DND-41 (cell line): ENCODE results near the gene PEX14.

Experiments used
- CTCF ChIP-seq: IDR thresholded peaks from 2 replicates; pipeline ENCODE4 v1.5.1; 2012; ENCODE audit warnings: borderline replicate concordance, low read length, moderate library complexity, mild to moderate bottlenecking; ENCODE audit not compliant: poor library complexity, severe bottlenecking; ENCODE audit errors: extremely low read depth
- EZH2 ChIP-seq: IDR thresholded peaks from 3 replicates; pipeline ENCODE4 v1.6.1; 2012; ENCODE audit warnings: borderline replicate concordance, low read depth, mild to moderate bottlenecking, moderate library complexity, low read length, inconsistent platforms; ENCODE audit not compliant: severe bottlenecking

- TF ChIP-seq CTCF (no peak), EZH2 (no peak)
Observed at GRCh38 chr1:10520952-10521351, 46.2 kb downstream of the PEX14 start.
